ENCODE results near the gene SPATA12.

Gene SPATA12

DNA sequence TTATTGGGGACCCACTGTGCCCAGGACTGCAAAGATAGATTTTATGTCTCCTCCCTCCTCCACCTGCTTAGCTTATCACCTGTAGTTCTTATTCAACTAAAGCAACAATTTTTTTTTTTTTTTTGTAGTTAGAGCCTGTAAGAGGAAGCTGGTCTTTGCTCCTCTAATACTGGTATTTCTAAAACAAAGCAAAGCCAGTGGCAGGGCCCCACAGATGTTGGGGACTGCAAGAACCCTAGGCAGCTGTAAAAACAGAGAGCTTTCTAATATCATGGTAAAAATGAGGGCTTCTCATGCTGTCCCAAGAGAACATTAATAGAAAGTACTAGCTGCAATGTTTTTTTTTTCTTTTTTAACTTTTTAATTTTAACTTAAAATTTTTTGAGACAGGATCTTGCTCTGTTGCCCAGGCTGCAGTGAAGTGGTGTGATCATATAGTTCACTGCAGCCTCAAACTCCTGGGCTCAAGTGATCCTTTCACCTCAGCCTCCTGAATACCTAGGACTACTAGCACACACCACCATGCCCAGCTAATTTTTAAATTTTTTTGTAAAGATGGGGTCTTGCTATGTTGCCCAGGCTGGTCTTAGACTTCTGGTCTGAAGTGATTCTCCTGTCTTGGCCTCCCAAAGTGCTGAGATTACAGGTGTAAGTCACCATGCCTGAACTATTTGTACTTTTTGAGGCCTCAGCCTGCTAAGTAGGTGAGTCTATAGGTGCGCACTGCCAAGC lies 27.1 kb downstream of the SPATA12 start:
- H3K36me3 ChIP-seq: no peaks in the 10 kb centered on the region
- no peaks in the 10 kb centered on the region for H3K4me1 ChIP-seq (ENCODE audit: control insufficient read depth in 1 of 2, insufficient read depth in 1 of 2, low read depth in 1 of 2, low read length in 1 of 2)
- no peaks in the 10 kb centered on the region for H3K9me3 ChIP-seq
- no peak overlapping the region for H3K4me3 ChIP-seq (ENCODE audit: low read depth in 1 of 2, low read length in 1 of 2)
- TF ChIP-seq, protein P1, sequence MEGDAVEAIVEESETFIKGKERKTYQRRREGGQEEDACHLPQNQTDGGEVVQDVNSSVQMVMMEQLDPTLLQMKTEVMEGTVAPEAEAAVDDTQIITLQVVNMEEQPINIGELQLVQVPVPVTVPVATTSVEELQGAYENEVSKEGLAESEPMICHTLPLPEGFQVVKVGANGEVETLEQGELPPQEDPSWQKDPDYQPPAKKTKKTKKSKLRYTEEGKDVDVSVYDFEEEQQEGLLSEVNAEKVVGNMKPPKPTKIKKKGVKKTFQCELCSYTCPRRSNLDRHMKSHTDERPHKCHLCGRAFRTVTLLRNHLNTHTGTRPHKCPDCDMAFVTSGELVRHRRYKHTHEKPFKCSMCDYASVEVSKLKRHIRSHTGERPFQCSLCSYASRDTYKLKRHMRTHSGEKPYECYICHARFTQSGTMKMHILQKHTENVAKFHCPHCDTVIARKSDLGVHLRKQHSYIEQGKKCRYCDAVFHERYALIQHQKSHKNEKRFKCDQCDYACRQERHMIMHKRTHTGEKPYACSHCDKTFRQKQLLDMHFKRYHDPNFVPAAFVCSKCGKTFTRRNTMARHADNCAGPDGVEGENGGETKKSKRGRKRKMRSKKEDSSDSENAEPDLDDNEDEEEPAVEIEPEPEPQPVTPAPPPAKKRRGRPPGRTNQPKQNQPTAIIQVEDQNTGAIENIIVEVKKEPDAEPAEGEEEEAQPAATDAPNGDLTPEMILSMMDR (IDR thresholded peaks at IDR 0.05): no peak
- H3K27me3 ChIP-seq: no peaks in the 10 kb centered on the region
- H3K27ac ChIP-seq: no peak overlapping the region

DNA sequence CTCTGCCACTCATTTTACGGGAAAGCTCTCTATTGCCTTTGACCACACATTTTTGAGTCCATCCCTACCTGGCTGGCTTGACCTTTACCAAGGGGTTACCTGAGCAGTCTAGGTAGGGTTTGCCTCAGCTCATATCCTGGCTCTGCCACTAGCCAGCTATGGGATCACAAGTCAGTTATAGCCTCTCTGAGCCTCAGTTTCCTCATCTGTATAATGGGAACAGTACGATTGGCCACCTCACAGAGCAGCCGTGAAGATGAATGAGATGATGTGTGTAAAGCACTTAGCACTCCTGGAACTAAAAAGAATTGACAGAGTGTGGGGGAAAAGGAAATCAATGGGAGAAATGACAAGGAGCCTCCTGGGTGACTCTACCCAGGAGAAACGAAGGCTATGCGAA lies 28.0 kb downstream of the SPATA12 start:
- no peaks in the 10 kb centered on the region for H3K9me3 ChIP-seq
- no peak overlapping the region for H3K4me3 ChIP-seq (ENCODE audit: low read depth in 1 of 2, low read length in 1 of 2)
- H3K27ac ChIP-seq: no peak overlapping the region
- H3K27me3 ChIP-seq: no peaks in the 10 kb centered on the region
- H3K4me1 ChIP-seq (ENCODE audit: control insufficient read depth in 1 of 2, insufficient read depth in 1 of 2, low read depth in 1 of 2, low read length in 1 of 2): no peaks in the 10 kb centered on the region
- no peaks in the 10 kb centered on the region for H3K36me3 ChIP-seq
- TF ChIP-seq, protein P1 (IDR thresholded peaks at IDR 0.05): no peak

DNA sequence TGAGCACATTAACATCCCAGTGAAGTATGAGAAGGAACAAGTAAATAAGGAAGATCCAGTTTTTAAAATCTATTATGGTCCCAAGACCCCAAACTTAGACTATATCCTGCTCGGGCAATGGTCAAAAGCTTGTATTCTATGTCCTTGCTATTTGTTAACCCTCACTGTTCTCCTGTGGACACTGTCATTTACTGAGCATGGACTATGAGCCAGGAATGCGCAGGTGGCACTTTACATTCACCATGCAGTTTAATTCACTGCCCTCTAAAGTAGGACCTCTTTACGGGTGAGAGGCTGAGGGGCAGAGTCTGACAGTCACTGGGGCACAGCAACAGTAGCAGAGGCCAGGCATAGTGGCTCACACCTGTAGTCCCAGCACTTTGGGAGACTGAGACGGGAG lies 28.6 kb downstream of the SPATA12 start:
- H3K9me3 ChIP-seq: no peaks in the 10 kb centered on the region
- peaks cover 0 to 3% of the 10 kb centered on the region in 2 experiments for H3K4me1 ChIP-seq (ENCODE audit: control insufficient read depth in 1 of 2, insufficient read depth in 1 of 2, low read depth in 1 of 2, low read length in 1 of 2)
- H3K27ac ChIP-seq: no peak overlapping the region
- H3K36me3 ChIP-seq: no peaks in the 10 kb centered on the region
- no peak overlapping the region for H3K4me3 ChIP-seq (ENCODE audit: low read depth in 1 of 2, low read length in 1 of 2)
- TF ChIP-seq, protein P1 (IDR thresholded peaks at IDR 0.05): no peak
- H3K27me3 ChIP-seq: no peaks in the 10 kb centered on the region

DNA sequence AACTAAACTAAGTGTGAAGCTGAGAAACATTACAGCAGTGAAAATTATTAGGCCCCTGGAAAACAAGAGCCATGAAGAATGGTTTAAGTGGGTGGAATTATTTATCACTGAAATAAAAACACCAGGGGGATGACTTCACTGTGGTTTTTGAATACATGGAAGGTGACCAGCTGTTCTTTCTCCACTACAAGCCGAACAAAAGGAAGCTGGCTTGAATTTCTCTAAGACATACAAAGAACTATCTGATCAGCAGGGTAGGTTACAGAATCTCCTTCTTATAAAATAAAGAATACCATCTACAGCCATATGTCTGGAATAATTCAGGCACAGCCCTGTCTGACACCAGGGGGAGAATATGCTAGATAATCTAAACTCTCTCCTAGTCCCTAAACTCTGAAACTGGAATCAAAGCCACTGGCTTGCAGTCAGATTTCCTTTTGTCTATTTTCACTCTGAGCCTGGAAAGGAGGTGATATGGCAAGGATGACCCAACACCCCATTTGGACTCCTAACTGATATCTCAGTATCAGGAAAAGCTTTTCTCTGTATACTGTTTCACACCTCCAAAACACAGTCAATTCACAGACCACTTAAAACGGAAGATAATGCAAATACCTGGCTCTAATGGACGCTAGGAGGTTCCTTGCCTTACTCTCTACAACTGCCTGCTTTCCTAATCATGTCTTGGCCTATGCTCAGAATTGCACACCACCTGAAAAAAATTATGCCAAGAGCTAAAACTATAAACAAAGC lies 31.2 kb downstream of the SPATA12 start:
- no peak overlapping the region for H3K27ac ChIP-seq
- no peaks in the 10 kb centered on the region for H3K36me3 ChIP-seq
- H3K9me3 ChIP-seq: no peaks in the 10 kb centered on the region
- H3K4me1 ChIP-seq (ENCODE audit: control insufficient read depth in 1 of 2, insufficient read depth in 1 of 2, low read depth in 1 of 2, low read length in 1 of 2): peaks cover 0 to 4% of the 10 kb centered on the region in 2 experiments
- H3K27me3 ChIP-seq: no peaks in the 10 kb centered on the region
- no peak overlapping the region for H3K4me3 ChIP-seq (ENCODE audit: low read depth in 1 of 2, low read length in 1 of 2)
- TF ChIP-seq, protein P1 (IDR thresholded peaks at IDR 0.05): no peak

DNA sequence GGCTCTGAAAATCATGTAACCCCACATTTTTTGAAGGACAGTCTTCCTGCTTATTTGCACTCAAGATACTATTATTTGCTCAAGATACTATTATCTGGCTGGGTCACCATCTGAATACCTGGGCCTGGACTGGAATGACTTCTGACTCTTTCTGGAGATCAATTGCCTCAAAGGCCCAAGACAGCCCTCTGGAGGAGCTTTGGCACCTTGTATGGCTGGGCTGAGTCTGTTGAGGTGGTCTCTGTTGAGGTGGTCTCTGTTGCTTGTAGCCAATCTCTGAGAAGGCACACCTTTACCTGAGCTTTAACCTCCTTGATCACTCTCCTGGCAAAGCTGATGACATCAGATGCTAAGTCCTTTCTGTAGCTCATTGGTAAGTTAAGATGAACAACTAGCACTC lies 33.0 kb downstream of the SPATA12 start:
- Histone ChIP-seq H3K36me3 (no peaks in the 10 kb centered on the region), H3K9me3 (no peaks in the 10 kb centered on the region), H3K4me3 (ENCODE audit: low read depth in 1 of 2, low read length in 1 of 2) (no peak overlapping the region), H3K27ac (no peak overlapping the region), H3K4me1 (ENCODE audit: control insufficient read depth in 1 of 2, insufficient read depth in 1 of 2, low read depth in 1 of 2, low read length in 1 of 2) (peaks cover 0 to 4% of the 10 kb centered on the region in 2 experiments), H3K27me3 (no peaks in the 10 kb centered on the region)
- TF ChIP-seq, protein P1 (IDR thresholded peaks at IDR 0.05): no peak

Measured in neutrophil (primary cell).